Osteoblast (primary cell): ENCODE results near the gene F2RL3. TPM values are rescaled to one million over a fixed set of nuclear protein-coding genes. Genes with fewer than 3 reads are reported as not detected.

ENCODE experiments used
- DNase-seq: peaks from one replicate; pipeline ENCODE4 v3.0.0; 2011; ENCODE audit warnings: low spot score, mixed read lengths; ENCODE audit not compliant: insufficient read length; ENCODE audit errors: missing footprints
- H2AFZ ChIP-seq: 2 replicates; pipeline ENCODE4 v1.6.0; 2011; ENCODE audit warnings: mild to moderate bottlenecking, low read length
- H3K27ac ChIP-seq: 2 replicates; pipeline ENCODE4 v1.5.1; 2011; ENCODE audit warnings: mild to moderate bottlenecking, low read depth, low read length, moderate library complexity
- H3K27me3 ChIP-seq: 2 replicates; pipeline ENCODE4 v1.6.0; 2012; ENCODE audit warnings: mild to moderate bottlenecking, control low read depth, inconsistent platforms, low read length, moderate library complexity; ENCODE audit not compliant: insufficient read depth
- H3K36me3 ChIP-seq: 2 replicates; pipeline ENCODE4 v1.5.1; 2011; ENCODE audit warnings: mild to moderate bottlenecking, low read length, control low read depth, moderate library complexity; ENCODE audit not compliant: insufficient read depth
- H3K4me1 ChIP-seq: 2 replicates; pipeline ENCODE4 v1.5.1; 2011; ENCODE audit warnings: mild to moderate bottlenecking, low read length, control low read depth, moderate library complexity; ENCODE audit not compliant: insufficient read depth
- H3K4me2 ChIP-seq: 2 replicates; pipeline ENCODE4 v1.6.0; 2011; ENCODE audit warnings: mild to moderate bottlenecking, low read length; ENCODE audit not compliant: insufficient read depth
- H3K4me3 ChIP-seq: fragments of 200-600 bp; sonication (generic); 3 replicates; pipeline ENCODE4 v1.5.1; 2012; ENCODE audit warnings: mild to moderate bottlenecking, low read length, inconsistent platforms; ENCODE audit not compliant: insufficient read depth
- H3K79me2 ChIP-seq: 2 replicates; pipeline ENCODE4 v1.6.0; 2012; ENCODE audit warnings: mild to moderate bottlenecking, low read length, control low read depth, inconsistent platforms; ENCODE audit not compliant: insufficient read depth
- H3K9me3 ChIP-seq: 2 replicates; pipeline ENCODE4 v1.5.1; 2011; ENCODE audit warnings: low read depth, low read length, control low read depth
- H4K20me1 ChIP-seq: 2 replicates; pipeline ENCODE4 v1.6.0; 2012; ENCODE audit warnings: mild to moderate bottlenecking, low read length, control low read depth; ENCODE audit not compliant: insufficient read depth
- CTCF ChIP-seq: IDR thresholded peaks from 2 replicates; pipeline ENCODE4 v1.5.1; 2011; ENCODE audit warnings: mild to moderate bottlenecking, low read depth, low read length, moderate library complexity; ENCODE audit errors: extremely low read depth
- total RNA-seq: library from RNA; depleted of rRNA; stranded (reverse); fragments of >200 nt; gene quantifications from 2 replicates; pipeline ENCODE4 v1.2.3, GENCODE V29; 2012

F2RL3 gene
- total RNA-seq, result under 0.01 TPM in 2 replicates

- Histone ChIP-seq H3K27me3 (no peaks in the 10 kb centered on the region), H3K79me2 (no peaks in the 10 kb centered on the region), H3K4me3 (no peak within 1 kb of the TSS), H3K4me1 (peaks cover 8% of the 10 kb centered on the region), H3K27ac (no peak within 1 kb of the TSS), H3K4me2 (peak within 1 kb of the TSS; percentile 27), H2AFZ (peak within 1 kb of the TSS; percentile 15), H3K36me3 (no peaks in the 10 kb centered on the region), H3K9me3 (no peaks in the 10 kb centered on the region), H4K20me1 (no peaks in the 10 kb centered on the region)
- no peak for DNase-seq
- TF ChIP-seq CTCF, result no peak
Observed at GRCh38 chr19:16888629-16889365, at the start of gene F2RL3. Gene F2RL3 (plus strand): TSS chr19:16888999. CDS start chr19:16889190, 191 bp downstream.

- TF ChIP-seq CTCF, result no peak
- no peak overlapping the region for H3K4me2 ChIP-seq
- H3K9me3 ChIP-seq, result no peaks in the 10 kb centered on the region
- peaks cover 84% of the 10 kb centered on the region for H3K36me3 ChIP-seq
- H3K27me3 ChIP-seq, result no peaks in the 10 kb centered on the region
- peaks cover 28% of the 10 kb centered on the region for H4K20me1 ChIP-seq
- no peak overlapping the region for H3K27ac ChIP-seq
- H3K79me2 ChIP-seq, result peaks cover 32% of the 10 kb centered on the region
- no peak for DNase-seq
- H2AFZ ChIP-seq, result no peak overlapping the region
- no peaks in the 10 kb centered on the region for H3K4me1 ChIP-seq
- H3K4me3 ChIP-seq, result no peak overlapping the region
Observed at GRCh38 chr19:16841391-16841926, 47.3 kb upstream of the F2RL3 start.

GRCh38 chr19:16846901-16847300 is 41.9 kb upstream of the F2RL3 start:
- no peak overlapping the region for H3K4me3 ChIP-seq
- no peak overlapping the region for H3K27ac ChIP-seq
- no peak overlapping the region for H3K4me2 ChIP-seq
- peaks cover 42% of the 10 kb centered on the region for H4K20me1 ChIP-seq
- peaks cover 19% of the 10 kb centered on the region for H3K4me1 ChIP-seq
- no peaks in the 10 kb centered on the region for H3K9me3 ChIP-seq
- H3K27me3 ChIP-seq, result no peaks in the 10 kb centered on the region
- no peak for DNase-seq
- H2AFZ ChIP-seq, result no peak overlapping the region
- no peak for TF ChIP-seq CTCF
- H3K36me3 ChIP-seq, result peaks cover 73% of the 10 kb centered on the region
- H3K79me2 ChIP-seq, result peaks cover 9% of the 10 kb centered on the region

- Histone ChIP-seq H3K4me1 (peaks cover 19% of the 10 kb centered on the region), H3K79me2 (peaks cover 9% of the 10 kb centered on the region), H3K36me3 (peaks cover 71% of the 10 kb centered on the region), H3K27me3 (no peaks in the 10 kb centered on the region), H3K4me2 (no peak overlapping the region), H4K20me1 (peaks cover 41% of the 10 kb centered on the region), H3K9me3 (no peaks in the 10 kb centered on the region), H2AFZ (no peak overlapping the region), H3K4me3 (no peak overlapping the region), H3K27ac (no peak overlapping the region)
- no peak for TF ChIP-seq CTCF
- no peak for DNase-seq
Observed at GRCh38 chr19:16847430-16847829, 41.4 kb upstream of the F2RL3 start.
